A549 (cell line): ENCODE results near the gene ADARB2. TPM values are rescaled to one million over a fixed set of nuclear protein-coding genes. Genes with fewer than 3 reads are reported as not detected.

Experiments
- ATAC-seq, 2 experiments: fragments of 200-7000 bp in 1 of 2; fragments of >200 bp in 1 of 2; cut with Nextera tagmentation in 1 of 2; cut with Tn5 transposase in 1 of 2; 3 replicates each; pipeline versions ENCODE4 v1.8.0 to v1.9.1; 2018 to 2020; ENCODE audit warnings: mild to moderate bottlenecking in 1 of 2, moderate library complexity in 1 of 2
- CTCF ChIA-PET: fragments of 300-600 bp; sonication (Branson Sonifier 250); formaldehyde crosslinking; extraction: SDS; loops from one replicate; lab custom pipeline; 2021; ENCODE audit warnings: antibody characterized with exemption, inconsistent platforms; lab: Yijun Ruan, JAX
- POLR2A ChIA-PET: fragments of 350-600 bp; formaldehyde crosslinking; extraction: SDS; loops from one replicate; lab custom pipeline; 2021; ENCODE audit warnings: antibody characterized with exemption, inconsistent platforms; lab: Yijun Ruan, JAX
- DNase-seq, 2 experiments: peaks; one replicate each; pipeline versions ENCODE4 v3.0.0 to v3.0.0-alpha.2; 2011 to 2016; ENCODE audit warnings: low read depth in 1 of 2, low spot score in 1 of 2
- FAIRE-seq: peaks from 2 replicates; lab custom pipeline; 2011; peaks lifted over from hg19 to GRCh38; lab: Jason Lieb, UNC
- H3K27ac ChIP-seq, 2 experiments: fragments of >200 bp; sonication (Bioruptor Twin); formaldehyde crosslinking; 3 replicates each; pipeline ENCODE4 v1.5.1; 2016 to 2017
- H3K4me1 ChIP-seq: fragments of >200 bp; sonication (Bioruptor Twin); formaldehyde crosslinking; 3 replicates; pipeline ENCODE4 v1.6.1; 2016
- H3K4me2 ChIP-seq: fragments of >200 bp; sonication (Bioruptor Twin); formaldehyde crosslinking; 3 replicates; pipeline ENCODE4 v1.6.1; 2016
- H3K4me3 ChIP-seq: fragments of >200 bp; sonication (Bioruptor Twin); formaldehyde crosslinking; 3 replicates; pipeline ENCODE4 v1.5.1; 2016
- H3K9me3 ChIP-seq: fragments of >200 bp; sonication (Bioruptor Twin); formaldehyde crosslinking; 3 replicates; pipeline ENCODE4 v1.6.1; 2016
- BHLHE40 ChIP-seq: IDR thresholded peaks from 2 replicates; pipeline ENCODE4 v1.6.1; 2012; ENCODE audit warnings: low read depth, low read length, inconsistent platforms
- CHD4 ChIP-seq: fragments of 200-600 bp; sonication (generic); IDR thresholded peaks from 2 replicates; pipeline ENCODE4 v1.6.1; 2016; ENCODE audit warnings: antibody characterized with exemption, mild to moderate bottlenecking, borderline replicate concordance
- CTCF ChIP-seq: fragments of >200 bp; sonication (Bioruptor Twin); formaldehyde crosslinking; IDR thresholded peaks from 3 replicates; pipeline ENCODE4 v1.5.1; 2016
- EHF ChIP-seq: fragments of 250-450 bp; sonication (Bioruptor Pico); IDR thresholded peaks from 2 replicates; pipeline ENCODE4 v1.5.0; 2020; ENCODE audit warnings: mild to moderate bottlenecking
- EHMT2 ChIP-seq: fragments of 200-600 bp; sonication (generic); IDR thresholded peaks from 2 replicates; pipeline ENCODE4 v1.6.1; 2016; ENCODE audit warnings: antibody characterized with exemption, low read depth, mild to moderate bottlenecking, moderate library complexity
- FOSL2 ChIP-seq, 2 experiments: fragments of 450-650 bp in 1 of 2; fragments of >200 bp in 1 of 2; sonication (Bioruptor Twin) in 1 of 2; formaldehyde crosslinking; IDR thresholded peaks; 2 replicates each; pipeline versions ENCODE4 v1.5.0 to v1.6.1; 2016 to 2020; ENCODE audit warnings: mild to moderate bottlenecking in 1 of 2, moderate library complexity in 1 of 2
- HES2 ChIP-seq: fragments of >200 bp; sonication (Bioruptor Twin); formaldehyde crosslinking; IDR thresholded peaks from 2 replicates; pipeline ENCODE4 v1.6.1; 2016
- KDM5A ChIP-seq: fragments of 200-600 bp; sonication (generic); IDR thresholded peaks from 2 replicates; pipeline ENCODE4 v1.6.1; 2016; ENCODE audit warnings: antibody characterized with exemption, mild to moderate bottlenecking
- MAFK ChIP-seq: fragments of 450-650 bp; IDR thresholded peaks from 2 replicates; pipeline ENCODE4 v1.6.1; 2014; ENCODE audit not compliant: partially characterized antibody
- MYC ChIP-seq: IDR thresholded peaks from 2 replicates; pipeline ENCODE4 v1.6.1; 2012; ENCODE audit warnings: mild to moderate bottlenecking, inconsistent platforms, low read length, improper control_type of control experiment, borderline replicate concordance
- NFE2L2 ChIP-seq: fragments of 150-350 bp; conservative IDR thresholded peaks from 2 replicates; pipeline ENCODE4 v1.6.1; 2014; ENCODE audit warnings: low read length
- PHF8 ChIP-seq: fragments of 200-600 bp; sonication (generic); IDR thresholded peaks from 2 replicates; pipeline ENCODE4 v1.6.1; 2016; ENCODE audit warnings: low read depth, mild to moderate bottlenecking, antibody characterized with exemption, moderate library complexity, borderline replicate concordance
- POLR2AphosphoS2 ChIP-seq: conservative IDR thresholded peaks from 2 replicates; pipeline ENCODE4 v1.6.1; 2012; ENCODE audit warnings: low read length, improper control_type of control experiment, inconsistent platforms
- RAD21 ChIP-seq, 2 experiments: fragments of >200 bp in 1 of 2; sonication (Bioruptor Twin) in 1 of 2; formaldehyde crosslinking in 1 of 2; IDR thresholded peaks in 1 of 2; conservative IDR thresholded peaks in 1 of 2; 2 replicates in 1 of 2; 3 replicates in 1 of 2; pipeline ENCODE4 v1.6.1; 2012 to 2018; ENCODE audit warnings: inconsistent platforms in 1 of 2
- RCOR1 ChIP-seq: fragments of 150-350 bp; IDR thresholded peaks from 2 replicates; pipeline ENCODE4 v1.6.1; 2014; ENCODE audit warnings: antibody characterized with exemption, low read length, low read depth
- RFX5 ChIP-seq: fragments of 450-650 bp; IDR thresholded peaks from 2 replicates; pipeline ENCODE4 v1.7.1; 2014; ENCODE audit warnings: antibody characterized with exemption, mild to moderate bottlenecking, moderate library complexity
- RNF2 ChIP-seq: fragments of 200-600 bp; sonication (generic); IDR thresholded peaks from 2 replicates; pipeline ENCODE4 v1.6.1; 2016; ENCODE audit warnings: low read depth, mild to moderate bottlenecking, antibody characterized with exemption, moderate library complexity, borderline replicate concordance
- SMC3 ChIP-seq: fragments of >200 bp; sonication (Bioruptor Twin); formaldehyde crosslinking; IDR thresholded peaks from 3 replicates; pipeline ENCODE4 v1.6.1; 2018; ENCODE audit warnings: inconsistent platforms
- SREBF2 ChIP-seq: fragments of 450-650 bp; IDR thresholded peaks from 2 replicates; pipeline ENCODE4 v1.6.1; 2014; ENCODE audit warnings: mild to moderate bottlenecking, moderate library complexity
- TFCP2L1 ChIP-seq: fragments of 250-450 bp; sonication (Bioruptor Pico); IDR thresholded peaks from 2 replicates; pipeline ENCODE4 v1.5.0; 2021; ENCODE audit warnings: mild to moderate bottlenecking
- ZC3H11A ChIP-seq: fragments of 450-650 bp; IDR thresholded peaks from 2 replicates; pipeline ENCODE4 v1.6.1; 2014; ENCODE audit warnings: antibody characterized with exemption, mild to moderate bottlenecking
- WGBS: methylation state at CpG from one replicate; pipeline ENCODE4 v1.1.6; 2017; ENCODE audit errors: missing lambda C conversion rate; 5-methylcytosine and 5-hydroxymethylcytosine counted together
- polyA plus RNA-seq, 4 experiments: library from polyadenylated mRNA; depleted of rRNA in 3 of 4; stranded (reverse); fragments of >200 nt; fragmentation: RNase III in 1 of 4; extraction: RNeasy Plus Mini Kit Qiagen cat#74134 plus additional on column Dnase treatment in 1 of 4; gene quantifications; 2 replicates in 3 of 4; 3 replicates in 1 of 4; pipeline ENCODE4 v1.2.3, GENCODE V29; 2011 to 2017
- TF ChIP-seq, protein P1 (sequence below): fragments of 200-600 bp; sonication (generic); IDR thresholded peaks from 2 replicates; pipeline ENCODE4 v1.6.1; 2016; ENCODE audit warnings: antibody characterized with exemption, mild to moderate bottlenecking, moderate library complexity
- TF ChIP-seq, protein P2 (sequence below): fragments of 450-650 bp; IDR thresholded peaks from 2 replicates; pipeline ENCODE4 v1.6.1; 2014; ENCODE audit warnings: antibody characterized with exemption

The ADARB2 gene
- polyA plus RNA-seq, 2 of the 4 experiments (the other 2 are of a cell fraction): not detected

GRCh38 chr10:1142596-1142995 lies 594.7 kb downstream of the ADARB2 start:
- H3K4me1 ChIP-seq: no peaks in the 10 kb centered on the region
- ChIA-PET CTCF (no interaction called here), POLR2A (no interaction called here)
- TF ChIP-seq RFX5 (no peak), CHD4 (no peak), MAFK (peak; percentile 40), RAD21 (conservative IDR thresholded peaks at IDR 0.05 in 1 of 2, IDR thresholded peaks at IDR 0.05 in 1 of 2) (peak in 1 of 2 experiments; percentile 34; a peak in 2 of 5 replicates), SMC3 (peak; percentile 13; the same call in 1 of the 3 replicates), SREBF2 (no peak), RCOR1 (no peak), ZC3H11A (no peak), MYC (no peak), EHMT2 (no peak), HES2 (no peak), CTCF (no peak), BHLHE40 (no peak), RNF2 (no peak)
- TF ChIP-seq, protein P1, sequence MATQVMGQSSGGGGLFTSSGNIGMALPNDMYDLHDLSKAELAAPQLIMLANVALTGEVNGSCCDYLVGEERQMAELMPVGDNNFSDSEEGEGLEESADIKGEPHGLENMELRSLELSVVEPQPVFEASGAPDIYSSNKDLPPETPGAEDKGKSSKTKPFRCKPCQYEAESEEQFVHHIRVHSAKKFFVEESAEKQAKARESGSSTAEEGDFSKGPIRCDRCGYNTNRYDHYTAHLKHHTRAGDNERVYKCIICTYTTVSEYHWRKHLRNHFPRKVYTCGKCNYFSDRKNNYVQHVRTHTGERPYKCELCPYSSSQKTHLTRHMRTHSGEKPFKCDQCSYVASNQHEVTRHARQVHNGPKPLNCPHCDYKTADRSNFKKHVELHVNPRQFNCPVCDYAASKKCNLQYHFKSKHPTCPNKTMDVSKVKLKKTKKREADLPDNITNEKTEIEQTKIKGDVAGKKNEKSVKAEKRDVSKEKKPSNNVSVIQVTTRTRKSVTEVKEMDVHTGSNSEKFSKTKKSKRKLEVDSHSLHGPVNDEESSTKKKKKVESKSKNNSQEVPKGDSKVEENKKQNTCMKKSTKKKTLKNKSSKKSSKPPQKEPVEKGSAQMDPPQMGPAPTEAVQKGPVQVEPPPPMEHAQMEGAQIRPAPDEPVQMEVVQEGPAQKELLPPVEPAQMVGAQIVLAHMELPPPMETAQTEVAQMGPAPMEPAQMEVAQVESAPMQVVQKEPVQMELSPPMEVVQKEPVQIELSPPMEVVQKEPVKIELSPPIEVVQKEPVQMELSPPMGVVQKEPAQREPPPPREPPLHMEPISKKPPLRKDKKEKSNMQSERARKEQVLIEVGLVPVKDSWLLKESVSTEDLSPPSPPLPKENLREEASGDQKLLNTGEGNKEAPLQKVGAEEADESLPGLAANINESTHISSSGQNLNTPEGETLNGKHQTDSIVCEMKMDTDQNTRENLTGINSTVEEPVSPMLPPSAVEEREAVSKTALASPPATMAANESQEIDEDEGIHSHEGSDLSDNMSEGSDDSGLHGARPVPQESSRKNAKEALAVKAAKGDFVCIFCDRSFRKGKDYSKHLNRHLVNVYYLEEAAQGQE: no peak
- TF ChIP-seq, protein P2, sequence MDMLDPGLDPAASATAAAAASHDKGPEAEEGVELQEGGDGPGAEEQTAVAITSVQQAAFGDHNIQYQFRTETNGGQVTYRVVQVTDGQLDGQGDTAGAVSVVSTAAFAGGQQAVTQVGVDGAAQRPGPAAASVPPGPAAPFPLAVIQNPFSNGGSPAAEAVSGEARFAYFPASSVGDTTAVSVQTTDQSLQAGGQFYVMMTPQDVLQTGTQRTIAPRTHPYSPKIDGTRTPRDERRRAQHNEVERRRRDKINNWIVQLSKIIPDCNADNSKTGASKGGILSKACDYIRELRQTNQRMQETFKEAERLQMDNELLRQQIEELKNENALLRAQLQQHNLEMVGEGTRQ: no peak
- no peak overlapping the region for H3K4me3 ChIP-seq
- ATAC-seq (peak; percentile 34 to 60; a peak in 2 of 6 replicates), DNase-seq (no peak), FAIRE-seq (no peak)
- H3K4me2 ChIP-seq: no peak overlapping the region
- H3K9me3 ChIP-seq: peaks cover 44% of the 10 kb centered on the region
- H3K27ac ChIP-seq: no peak overlapping the region
- WGBS: 3% methylated on average over 3 of the region's 3 CpGs

DNA sequence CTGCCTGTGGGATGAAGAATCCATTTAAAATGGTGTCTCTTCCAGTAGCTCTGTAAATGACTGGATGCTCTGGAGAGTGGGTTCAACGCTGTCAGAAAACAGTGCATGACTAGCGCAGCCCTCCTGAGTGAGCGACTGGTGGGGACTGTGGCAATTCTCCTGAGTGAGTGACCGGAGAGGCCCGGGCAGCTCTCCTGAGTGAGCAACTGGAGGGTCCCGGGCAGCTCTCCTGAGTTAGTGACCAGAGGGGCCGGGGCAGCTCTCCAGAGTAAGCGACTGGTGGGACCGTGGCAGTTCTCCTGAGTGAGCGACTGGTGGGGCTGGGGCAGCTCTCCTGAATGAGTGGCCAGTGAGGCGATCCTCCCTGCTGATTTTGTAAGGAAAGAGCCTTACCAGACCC lies 595.6 kb downstream of the ADARB2 start:
- H3K9me3 ChIP-seq: peaks cover 37% of the 10 kb centered on the region
- no peak for DNase-seq
- H3K4me1 ChIP-seq: no peaks in the 10 kb centered on the region
- 48% methylated on average over 11 of the region's 11 CpGs for WGBS
- TF ChIP-seq BHLHE40: no peak
- TF ChIP-seq POLR2AphosphoS2: no peak
- TF ChIP-seq RNF2: no peak
- no peak for TF ChIP-seq NFE2L2
- TF ChIP-seq TFCP2L1 (CRISPR knock-in tag): no peak
- no peak for TF ChIP-seq EHF (CRISPR knock-in tag)
- no peak for TF ChIP-seq MYC
- TF ChIP-seq FOSL2 (IDR thresholded peaks at IDR 0.05): no peak
- TF ChIP-seq FOSL2 (CRISPR knock-in tag; IDR thresholded peaks at IDR 0.05): no peak
- TF ChIP-seq PHF8: no peak
- TF ChIP-seq KDM5A: no peak
- POLR2A ChIA-PET: no interaction called here
- H3K4me2 ChIP-seq: no peak overlapping the region
- H3K27ac ChIP-seq: no peak overlapping the region
- CTCF ChIA-PET: interaction anchor here (0.6 to 1.4 kb wide), 2 partner anchors 12 to 18 kb away, joined by 3 to 4 read pairs; no protein-coding TSS in a partner anchor
- FAIRE-seq: no peak
- ATAC-seq: no peak; a peak in 1 of 6 replicates
- H3K4me3 ChIP-seq: no peak overlapping the region
